Astrocyte (in vitro differentiated cells and primary cell): ENCODE measurements around the gene LMLN.

Experiments used
- CTCF ChIP-seq: IDR thresholded peaks from 2 replicates; pipeline ENCODE4 v1.5.1; 2011; ENCODE audit warnings: low read depth, mild to moderate bottlenecking, inconsistent platforms, low read length, moderate library complexity; ENCODE audit not compliant: insufficient read depth
- EZH2 ChIP-seq: IDR thresholded peaks from 2 replicates; pipeline ENCODE4 v1.6.1; 2012; ENCODE audit warnings: mild to moderate bottlenecking, low read length, inconsistent platforms; ENCODE audit not compliant: insufficient read depth

DNA sequence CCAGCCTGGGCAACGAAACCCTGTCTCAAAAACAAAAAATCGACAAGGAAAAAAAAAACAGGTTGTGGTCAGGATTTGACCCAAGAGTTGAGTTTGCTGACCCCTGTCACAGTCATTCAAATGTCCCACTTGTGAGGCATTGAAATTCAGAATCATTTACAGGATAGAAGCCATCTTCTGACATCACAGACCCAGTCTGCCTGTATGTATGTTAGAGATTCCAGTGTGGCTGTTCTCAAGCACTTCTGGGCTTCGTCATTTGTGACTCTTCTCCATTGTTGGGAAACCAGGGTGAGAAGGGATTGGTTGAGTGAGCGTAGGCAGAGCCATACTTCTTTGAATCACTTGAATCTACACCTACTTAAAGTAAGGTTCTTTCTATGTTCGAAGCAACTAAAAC lies 57.1 kb downstream of the LMLN start:
- TF ChIP-seq CTCF (no peak), EZH2 (no peak)
